Stimulated activated naive CD8-positive, alpha-beta T cell treated with anti-CD3 and anti-CD28 coated beads, Interleukin-15, amount 100 ng/mL, for 72 hours (primary cell): ENCODE results near the gene DNAH10.

Experiments
- ATAC-seq: fragments of 150-1000 bp; cut with Tn5 transposase; 2 replicates; pipeline ENCODE4 v1.10.0; 2021; ENCODE audit warnings: mild to moderate bottlenecking, moderate library complexity
- DNase-seq, 2 donors: peaks; one replicate each; pipeline ENCODE4 v3.0.0; 2021 to 2022
- H3K27ac Mint-ChIP-seq, 2 donors: one replicate each; pipeline ENCODE4 v1.8.0; 2022; ENCODE audit warnings: mild to moderate bottlenecking in 2 of 2, mixed read lengths in 2 of 2, moderate library complexity in 2 of 2
- H3K27me3 Mint-ChIP-seq: one replicate; pipeline ENCODE4 v1.8.0; 2022; ENCODE audit warnings: mixed read lengths
- H3K4me1 Mint-ChIP-seq: one replicate; pipeline ENCODE4 v1.8.0; 2022; ENCODE audit warnings: mild to moderate bottlenecking, mixed read lengths
- H3K4me3 Mint-ChIP-seq, 2 donors: one replicate each; pipeline ENCODE4 v1.8.0; 2022; ENCODE audit warnings: mild to moderate bottlenecking in 2 of 2, mixed read lengths in 2 of 2, moderate library complexity in 1 of 2
- H3K9me3 Mint-ChIP-seq, 2 donors: one replicate each; pipeline ENCODE4 v1.8.0; 2022; ENCODE audit warnings: mixed read lengths in 2 of 2

DNAH10 gene

DNA sequence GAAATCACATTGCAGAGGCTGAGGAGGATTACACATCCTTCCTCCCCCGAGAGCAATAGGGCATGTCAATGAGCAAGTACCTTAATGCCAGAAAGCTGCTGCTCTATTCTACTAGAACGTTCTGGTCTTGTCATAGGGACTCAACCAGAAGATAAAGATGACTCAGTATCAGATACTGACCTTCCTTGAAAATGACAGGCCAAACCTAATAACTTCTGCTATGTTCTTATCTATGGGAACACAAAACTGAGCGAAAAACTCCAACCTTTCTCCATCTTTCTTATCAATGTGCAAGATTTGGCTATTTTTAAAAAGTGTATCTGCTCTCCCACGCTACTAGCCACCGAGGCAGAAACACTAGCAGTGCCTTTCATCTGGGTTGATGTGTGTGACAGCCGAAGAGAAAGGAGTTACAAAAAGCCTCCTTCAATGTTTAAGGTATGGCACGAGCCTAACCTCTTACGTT is 205.1 kb downstream of the DNAH10 start:
- no peak overlapping the region for H3K27ac Mint-ChIP-seq
- no peaks in the 10 kb centered on the region for H3K9me3 Mint-ChIP-seq
- H3K4me3 Mint-ChIP-seq, result no peak overlapping the region
- H3K4me1 Mint-ChIP-seq, result peaks cover 25% of the 10 kb centered on the region
- no peaks in the 10 kb centered on the region for H3K27me3 Mint-ChIP-seq
- DNase-seq (no peak), ATAC-seq (no peak)

GRCh38 chr12:123971449-123971769 is 209.3 kb downstream of the DNAH10 start:
- Mint-ChIP-seq H3K4me1 (peaks cover 36% of the 10 kb centered on the region), H3K4me3 (peak overlapping the region; percentile 90 to 96)

DNA sequence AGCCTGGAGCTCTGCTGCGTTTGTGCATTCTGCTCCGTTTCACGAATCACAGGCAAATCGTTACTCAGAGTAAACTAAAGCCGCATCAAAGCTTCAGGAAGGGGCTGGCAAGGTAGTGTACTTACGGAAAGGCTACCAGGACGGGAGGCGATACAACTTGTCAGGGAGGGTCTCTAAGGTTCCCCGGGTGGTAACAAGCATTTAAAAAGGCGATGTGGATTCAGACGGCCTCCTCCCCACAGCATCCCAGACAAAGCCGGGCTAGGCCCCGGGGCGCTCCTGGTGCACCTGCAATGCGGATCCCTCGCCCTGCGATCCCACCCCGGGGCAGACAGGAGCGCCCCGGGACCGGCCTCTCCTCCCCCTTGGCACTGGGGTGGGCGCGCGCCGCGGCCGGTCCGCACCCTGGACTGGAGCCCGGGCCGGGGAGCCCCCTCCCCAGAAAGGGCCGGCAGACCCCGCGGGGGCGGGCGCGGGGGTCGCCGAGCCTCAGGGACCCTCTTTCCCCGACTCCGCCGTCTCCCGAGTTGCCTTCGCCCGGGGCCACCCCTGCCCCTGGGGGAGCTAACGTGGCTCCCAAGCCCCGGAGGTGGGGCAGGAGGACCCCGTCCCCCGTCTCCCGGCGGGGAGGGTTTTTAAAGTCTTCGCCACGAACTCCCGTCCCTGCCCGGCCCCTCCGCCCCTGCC is 209.8 kb downstream of the DNAH10 start:
- Mint-ChIP-seq H3K9me3 (no peaks in the 10 kb centered on the region), H3K27me3 (no peaks in the 10 kb centered on the region), H3K4me3 (peak overlapping the region; percentile 90 to 96), H3K4me1 (peaks cover 39% of the 10 kb centered on the region), H3K27ac (peak overlapping the region; percentile 82 to 91)
- DNase-seq (peak; percentile 33 to 46), ATAC-seq (peak; percentile 13)

More at GRCh38 chr12:123971449-123971769, 209.3 kb downstream of the DNAH10 start:
- DNase-seq, result no peak
- Mint-ChIP-seq H3K27ac (peak overlapping the region in 1 of 2 donors; percentile 82), H3K27me3 (no peaks in the 10 kb centered on the region), H3K9me3 (no peaks in the 10 kb centered on the region)
- ATAC-seq, result no peak

GRCh38 chr12:123972457-123973401 is 210.6 kb downstream of the DNAH10 start, which contains the start of the genes CCDC92 and ZNF664:
Gene CCDC92, minus strand, starts transcription at chr12:123972831. Its CDS starts 28,526 bp downstream, at chr12:123944305.
Gene ZNF664, plus strand, starts transcription at chr12:123973215. Its CDS starts 38,930 bp downstream, at chr12:124012145.
- peak; percentile 91 for ATAC-seq
- DNase-seq, result peak; percentile 96 to 98
- H3K9me3 Mint-ChIP-seq, result no peaks in the 10 kb centered on the region
- peak within 1 kb of the TSS; percentile 89 to 95 for H3K27ac Mint-ChIP-seq
- no peaks in the 10 kb centered on the region for H3K27me3 Mint-ChIP-seq
- peaks cover 39% of the 10 kb centered on the region for H3K4me1 Mint-ChIP-seq
- H3K4me3 Mint-ChIP-seq, result peak within 1 kb of the TSS; percentile 92 to 96

- ATAC-seq (peak; percentile 8), DNase-seq (peak; percentile 39 to 40)
- Mint-ChIP-seq H3K27ac (peak overlapping the region; percentile 56 to 84), H3K4me1 (peaks cover 39% of the 10 kb centered on the region), H3K9me3 (no peaks in the 10 kb centered on the region), H3K27me3 (no peaks in the 10 kb centered on the region), H3K4me3 (peak overlapping the region; percentile 92 to 96)
These were observed 211.6 kb downstream of the DNAH10 start for GRCh38 chr12:123973552-123974341.

DNA sequence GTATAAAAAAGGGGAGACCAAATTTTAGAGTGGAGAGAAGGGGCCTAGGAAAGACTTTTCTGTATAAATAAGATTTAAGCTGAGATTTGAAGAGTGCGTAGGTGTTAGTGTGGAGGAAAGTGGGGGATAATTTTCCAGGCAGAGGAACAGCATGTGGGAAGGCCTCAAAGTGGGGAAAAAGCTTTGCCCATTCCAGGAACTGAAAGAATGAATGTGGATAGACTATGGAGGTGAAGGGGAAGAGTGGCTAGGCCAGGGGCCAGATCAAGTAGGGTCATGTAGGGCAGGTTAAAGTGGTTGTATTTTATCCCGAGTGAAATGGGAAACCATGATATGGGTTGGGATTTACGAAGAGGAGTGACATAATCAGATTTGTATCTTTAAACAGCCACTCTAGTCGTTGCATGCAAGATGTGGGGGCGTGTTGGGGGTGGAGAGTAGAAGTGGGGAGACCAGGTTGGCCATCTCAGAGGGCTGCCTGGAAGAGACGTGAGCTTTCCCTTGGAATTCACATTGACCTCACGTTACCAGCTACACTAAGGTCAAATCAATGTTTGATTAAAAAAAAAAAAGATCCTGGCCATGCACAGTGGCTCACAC is 214.2 kb downstream of the DNAH10 start:
- DNase-seq (no peak), ATAC-seq (no peak)
- H3K4me1 Mint-ChIP-seq, result peaks cover 28% of the 10 kb centered on the region
- H3K9me3 Mint-ChIP-seq, result no peaks in the 10 kb centered on the region
- H3K27me3 Mint-ChIP-seq, result no peaks in the 10 kb centered on the region
- peak overlapping the region in 1 of 2 donors; percentile 10 for H3K27ac Mint-ChIP-seq
- no peak overlapping the region for H3K4me3 Mint-ChIP-seq

GRCh38 chr12:123979566-123979965 is 217.5 kb downstream of the DNAH10 start:
- no peak for DNase-seq
- Mint-ChIP-seq H3K27me3 (no peaks in the 10 kb centered on the region), H3K27ac (no peak overlapping the region), H3K4me1 (peaks cover 24% of the 10 kb centered on the region), H3K9me3 (no peaks in the 10 kb centered on the region), H3K4me3 (no peak overlapping the region)
- ATAC-seq, result no peak

GRCh38 chr12:123982269-123982668 is 220.2 kb downstream of the DNAH10 start:
- Mint-ChIP-seq H3K4me3 (no peak overlapping the region), H3K9me3 (no peaks in the 10 kb centered on the region), H3K27ac (peak overlapping the region in 1 of 2 donors; percentile 40), H3K4me1 (peaks cover 16% of the 10 kb centered on the region), H3K27me3 (no peaks in the 10 kb centered on the region)
- no peak for ATAC-seq
- no peak for DNase-seq

DNA sequence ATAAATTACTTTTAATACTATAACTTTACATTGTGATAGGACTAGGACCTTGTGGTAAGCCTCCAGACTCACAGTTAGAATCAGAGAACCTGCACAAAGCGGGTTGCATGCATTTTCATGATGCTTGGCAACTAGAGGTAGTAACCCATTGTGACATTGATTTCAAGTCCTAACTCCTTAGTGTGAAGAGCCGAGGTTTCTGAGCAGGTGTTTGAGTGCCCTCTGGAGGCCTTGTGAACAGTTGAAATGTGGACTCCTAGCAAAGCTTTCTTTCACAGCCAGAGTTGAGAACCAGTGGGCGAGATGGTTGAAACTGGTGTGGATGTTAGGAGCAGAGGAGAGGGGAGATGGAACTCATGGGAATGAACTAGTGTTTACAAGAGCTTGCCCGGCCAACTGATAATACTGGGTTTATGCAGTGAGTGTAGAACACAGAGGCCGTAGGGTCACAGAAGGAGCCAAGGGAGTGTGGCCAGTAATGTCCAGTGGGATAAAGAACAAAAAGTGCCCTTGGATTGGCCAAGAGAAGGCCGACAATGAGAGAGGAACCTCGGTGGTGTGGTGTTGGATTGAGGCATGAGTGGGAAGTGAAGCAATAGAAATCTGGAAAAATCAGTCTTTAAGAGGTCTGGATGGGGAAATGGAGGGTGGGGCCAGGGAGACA is 221.9 kb downstream of the DNAH10 start:
- H3K4me3 Mint-ChIP-seq, result no peak overlapping the region
- H3K9me3 Mint-ChIP-seq, result no peaks in the 10 kb centered on the region
- peak; percentile 81 for ATAC-seq
- H3K4me1 Mint-ChIP-seq, result peaks cover 26% of the 10 kb centered on the region
- peak; percentile 23 to 24 for DNase-seq
- H3K27me3 Mint-ChIP-seq, result no peaks in the 10 kb centered on the region
- H3K27ac Mint-ChIP-seq, result peak overlapping the region; percentile 9 to 31

- ATAC-seq (no peak), DNase-seq (no peak)
- Mint-ChIP-seq H3K4me3 (no peak overlapping the region), H3K27me3 (no peaks in the 10 kb centered on the region), H3K4me1 (peaks cover 32% of the 10 kb centered on the region), H3K27ac (no peak overlapping the region), H3K9me3 (no peaks in the 10 kb centered on the region)
These were observed 222.8 kb downstream of the DNAH10 start for GRCh38 chr12:123984903-123985302.
